Stimulated activated effector memory CD8-positive, alpha-beta T cell treated with anti-CD3 and anti-CD28 coated beads, Interleukin-12 subunit alpha, Interleukin-12 subunit beta, amount 100 ng/mL, for 72 hours (primary cell): ENCODE data around the gene RAB8B.
A peak's percentile ranks its signal among the peaks of the same experiment; 100 is the strongest.

Experiments
- ATAC-seq: fragments of 150-1000 bp; cut with Tn5 transposase; 2 replicates; pipeline ENCODE4 v1.10.0; 2021
- DNase-seq, 2 donors: peaks; one replicate each; pipeline ENCODE4 v3.0.0; 2021 to 2022; ENCODE audit warnings: low spot score in 2 of 2
- H3K27ac Mint-ChIP-seq: one replicate; pipeline ENCODE4 v1.8.0; 2022; ENCODE audit warnings: mild to moderate bottlenecking, mixed read lengths
- H3K36me3 Mint-ChIP-seq: one replicate; pipeline ENCODE4 v1.8.0; 2022; ENCODE audit warnings: mild to moderate bottlenecking, mixed read lengths
- H3K4me1 Mint-ChIP-seq: one replicate; pipeline ENCODE4 v1.8.0; 2022; ENCODE audit warnings: mixed read lengths
- H3K4me3 Mint-ChIP-seq: one replicate; pipeline ENCODE4 v1.8.0; 2022; ENCODE audit warnings: mild to moderate bottlenecking, mixed read lengths
- H3K9me3 Mint-ChIP-seq: one replicate; pipeline ENCODE4 v1.8.0; 2022; ENCODE audit warnings: mixed read lengths

RAB8B gene

GRCh38 chr15:63172376-63172775, 17.0 kb upstream of the RAB8B start:
- no peak for ATAC-seq
- Mint-ChIP-seq H3K9me3 (no peaks in the 10 kb centered on the region), H3K4me3 (no peak overlapping the region), H3K36me3 (no peaks in the 10 kb centered on the region), H3K27ac (no peak overlapping the region), H3K4me1 (no peaks in the 10 kb centered on the region)
- no peak for DNase-seq

GRCh38 chr15:63172851-63173451, 16.5 kb upstream of the RAB8B start:
- ATAC-seq (no peak), DNase-seq (no peak)
- Mint-ChIP-seq H3K4me3 (no peak overlapping the region), H3K27ac (no peak overlapping the region), H3K9me3 (no peaks in the 10 kb centered on the region), H3K4me1 (no peaks in the 10 kb centered on the region), H3K36me3 (no peaks in the 10 kb centered on the region)

- H3K4me3 Mint-ChIP-seq = no peak overlapping the region
- ATAC-seq (no peak), DNase-seq (no peak)
- H3K27ac Mint-ChIP-seq = no peak overlapping the region
- H3K9me3 Mint-ChIP-seq = no peaks in the 10 kb centered on the region
- H3K4me1 Mint-ChIP-seq = no peaks in the 10 kb centered on the region
- H3K36me3 Mint-ChIP-seq = no peaks in the 10 kb centered on the region
These were observed 13.1 kb upstream of the RAB8B start for GRCh38 chr15:63176302-63176701.

- no peak overlapping the region for H3K27ac Mint-ChIP-seq
These were observed 11.4 kb upstream of the RAB8B start for GRCh38 chr15:63178034-63178433.

GRCh38 chr15:63180746-63181145, 8.7 kb upstream of the RAB8B start:
- ATAC-seq = no peak
- no peaks in the 10 kb centered on the region for H3K4me1 Mint-ChIP-seq
- H3K4me3 Mint-ChIP-seq = no peak overlapping the region
- H3K9me3 Mint-ChIP-seq = no peaks in the 10 kb centered on the region
- no peaks in the 10 kb centered on the region for H3K36me3 Mint-ChIP-seq
- H3K27ac Mint-ChIP-seq = peak overlapping the region; percentile 24
- no peak for DNase-seq

More at GRCh38 chr15:63178034-63178433, 11.4 kb upstream of the RAB8B start:
- H3K9me3 Mint-ChIP-seq = no peaks in the 10 kb centered on the region
- no peak for ATAC-seq
- H3K36me3 Mint-ChIP-seq = no peaks in the 10 kb centered on the region
- no peak overlapping the region for H3K4me3 Mint-ChIP-seq
- DNase-seq = no peak
- no peaks in the 10 kb centered on the region for H3K4me1 Mint-ChIP-seq

GRCh38 chr15:63181648-63182047, 7.8 kb upstream of the RAB8B start:
- ATAC-seq = no peak
- Mint-ChIP-seq H3K4me3 (no peak overlapping the region), H3K4me1 (no peaks in the 10 kb centered on the region), H3K9me3 (no peaks in the 10 kb centered on the region), H3K27ac (peak overlapping the region; percentile 24), H3K36me3 (no peaks in the 10 kb centered on the region)
- DNase-seq = no peak

GRCh38 chr15:63185206-63185605, 4.2 kb upstream of the RAB8B start:
- ATAC-seq (no peak), DNase-seq (no peak)
- Mint-ChIP-seq H3K4me3 (no peak overlapping the region), H3K36me3 (peaks cover 3% of the 10 kb centered on the region), H3K4me1 (peaks cover 12% of the 10 kb centered on the region), H3K9me3 (no peaks in the 10 kb centered on the region), H3K27ac (no peak overlapping the region)

GRCh38 chr15:63186065-63186464, 3.3 kb upstream of the RAB8B start:
- H3K4me3 Mint-ChIP-seq = no peak overlapping the region
- H3K4me1 Mint-ChIP-seq = peaks cover 12% of the 10 kb centered on the region
- DNase-seq = no peak
- no peak overlapping the region for H3K27ac Mint-ChIP-seq
- H3K36me3 Mint-ChIP-seq = peaks cover 12% of the 10 kb centered on the region
- no peaks in the 10 kb centered on the region for H3K9me3 Mint-ChIP-seq
- no peak for ATAC-seq

GRCh38 chr15:63187589-63188226, 1.7 kb upstream of the RAB8B start:
- peak overlapping the region; percentile 89 for H3K4me3 Mint-ChIP-seq
- H3K9me3 Mint-ChIP-seq = no peaks in the 10 kb centered on the region
- peak overlapping the region; percentile 90 for H3K27ac Mint-ChIP-seq
- peaks cover 27% of the 10 kb centered on the region for H3K4me1 Mint-ChIP-seq
- DNase-seq (no peak), ATAC-seq (no peak)
- H3K36me3 Mint-ChIP-seq = peaks cover 27% of the 10 kb centered on the region

- DNase-seq (peak; percentile 13 to 72), ATAC-seq (peak; percentile 29)
- H3K4me1 Mint-ChIP-seq = peaks cover 29% of the 10 kb centered on the region
- peak overlapping the region; percentile 89 for H3K4me3 Mint-ChIP-seq
- H3K36me3 Mint-ChIP-seq = peaks cover 30% of the 10 kb centered on the region
- H3K27ac Mint-ChIP-seq = peak overlapping the region; percentile 90
- H3K9me3 Mint-ChIP-seq = no peaks in the 10 kb centered on the region
These were observed 1.0 kb upstream of the RAB8B start for GRCh38 chr15:63188247-63188925.

- peak overlapping the region; percentile 89 for H3K4me3 Mint-ChIP-seq
- peaks cover 38% of the 10 kb centered on the region for H3K36me3 Mint-ChIP-seq
- peak overlapping the region; percentile 90 for H3K27ac Mint-ChIP-seq
- DNase-seq = no peak
- H3K4me1 Mint-ChIP-seq = peaks cover 41% of the 10 kb centered on the region
- H3K9me3 Mint-ChIP-seq = no peaks in the 10 kb centered on the region
- ATAC-seq = no peak
These were observed 749 bp downstream of the RAB8B start for GRCh38 chr15:63189941-63190768.

- Mint-ChIP-seq H3K36me3 (peaks cover 46% of the 10 kb centered on the region), H3K9me3 (no peaks in the 10 kb centered on the region), H3K4me3 (peak overlapping the region; percentile 89), H3K27ac (peak overlapping the region; percentile 90), H3K4me1 (peaks cover 50% of the 10 kb centered on the region)
- DNase-seq = no peak
- ATAC-seq = no peak
These were observed 1.6 kb downstream of the RAB8B start for GRCh38 chr15:63190769-63191649.

- H3K36me3 Mint-ChIP-seq = peaks cover 47% of the 10 kb centered on the region
- peak overlapping the region; percentile 89 for H3K4me3 Mint-ChIP-seq
- peak overlapping the region; percentile 90 for H3K27ac Mint-ChIP-seq
- H3K9me3 Mint-ChIP-seq = no peaks in the 10 kb centered on the region
- DNase-seq (peak; percentile 30 to 70), ATAC-seq (peak; percentile 71)
- H3K4me1 Mint-ChIP-seq = peaks cover 59% of the 10 kb centered on the region
These were observed 2.7 kb downstream of the RAB8B start for GRCh38 chr15:63191895-63192618.

- H3K4me3 Mint-ChIP-seq = peak overlapping the region; percentile 89
- ATAC-seq (peak; percentile 54), DNase-seq (no peak)
- H3K4me1 Mint-ChIP-seq = peaks cover 64% of the 10 kb centered on the region
- H3K27ac Mint-ChIP-seq = peak overlapping the region; percentile 90
- H3K36me3 Mint-ChIP-seq = peaks cover 54% of the 10 kb centered on the region
- no peaks in the 10 kb centered on the region for H3K9me3 Mint-ChIP-seq
These were observed 3.3 kb downstream of the RAB8B start for GRCh38 chr15:63192619-63193206.
